ENCODE results near the gene GALNT2. TPM values are rescaled to one million over a fixed set of nuclear protein-coding genes. Genes with fewer than 3 reads are reported as not detected.

Gene GALNT2
- total and polyA plus RNA-seq, 2 of the 13 experiments (the other 11 are each of a cell fraction or from before 2014, with no cell fraction given), result 39.3 to 39.6 TPM

- TF ChIP-seq ZHX2 (IDR thresholded peaks at IDR 0.05; ENCODE audit: low read depth), result no peak
- no peak for TF ChIP-seq ZHX2 (CRISPR knock-in tag; IDR thresholded peaks at IDR 0.05; ENCODE audit: borderline replicate concordance)
Observed at GRCh38 chr1:230322421-230322756, 255.4 kb downstream of the GALNT2 start (continued).

DNA sequence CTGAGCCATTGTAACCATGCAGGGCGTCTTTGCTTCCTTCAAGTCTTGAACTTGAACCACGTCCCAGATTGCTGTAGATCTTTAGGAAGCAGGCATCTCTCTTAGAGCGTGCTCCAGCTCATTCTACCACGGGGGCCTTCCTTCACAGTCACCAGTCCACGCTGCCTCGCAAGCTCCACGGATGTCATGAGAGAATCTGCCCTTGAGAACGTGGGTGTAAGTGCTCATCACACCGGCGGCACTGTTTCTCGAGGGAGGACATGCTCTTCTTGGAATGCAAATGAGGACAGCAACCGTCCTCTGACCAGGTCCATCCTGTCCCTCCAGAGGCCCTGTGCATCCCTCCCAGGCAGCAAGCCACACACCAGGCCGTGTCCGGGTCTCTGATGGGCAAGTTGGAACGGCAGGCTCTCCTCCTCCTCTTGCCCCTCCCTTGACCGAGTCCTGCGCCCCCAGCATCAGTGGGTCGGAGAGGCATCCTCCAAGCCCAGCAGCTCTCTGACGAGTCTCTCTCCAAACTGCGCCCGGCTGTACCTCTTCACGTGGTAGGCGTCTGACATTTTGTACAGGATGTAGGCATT is 256.0 kb downstream of the GALNT2 start:
- Histone ChIP-seq H3K4me3 (replicated peaks in 1 of 3; ENCODE audit: insufficient read depth in 1 of 3, low read depth in 2 of 3, low read length in 3 of 3) (no peak overlapping the region), H3K36me3 (replicated peaks in 1 of 2; ENCODE audit: control insufficient read depth in 1 of 2, insufficient read depth in 2 of 2, low read length in 2 of 2) (no peaks in the 10 kb centered on the region), H4K20me1 (ENCODE audit: insufficient read depth, low read length) (no peaks in the 10 kb centered on the region), H2AFZ (ENCODE audit: low read length) (no peak overlapping the region), H3K27me3 (ENCODE audit: control insufficient read depth in 1 of 2, insufficient read depth in 2 of 2, low read length in 2 of 2) (peaks cover 2 to 11% of the 10 kb centered on the region in 2 experiments; a peak in 2 of 5 replicates), H3K4me1 (ENCODE audit: insufficient read depth, low read length) (peaks cover 13% of the 10 kb centered on the region), H3K4me2 (ENCODE audit: low read depth, low read length) (no peak overlapping the region), H3K79me2 (ENCODE audit: insufficient read depth, low read length) (no peaks in the 10 kb centered on the region), H3K9ac (ENCODE audit: insufficient read depth, low read depth, low read length) (no peak overlapping the region), H3K9me3 (ENCODE audit: low read length) (no peaks in the 10 kb centered on the region), H3K27ac (ENCODE audit: extremely low read length, insufficient read depth, low read length) (no peak overlapping the region)
- FAIRE-seq, result no peak
- ChIA-PET CTCF (ENCODE audit: low intra/inter-chr PET ratio, low total read pairs) (no interaction called here), POLR2A (no interaction called here)
- intact Hi-C loops (cut with micrococcal nuclease; ENCODE audit: unreplicated experiment) (no loop called here), in situ Hi-C loops (cut with HindIII; ENCODE audit: extremely low pct_ligation_motif_present, low pct_unique_long_range_greater_than_20kb) (no loop called here)
- ATAC-seq, result no peak
- WGBS (ENCODE audit: low lambda C conversion rate), result 55% methylated on average over 12 of the region's 23 CpGs
- BruUV-seq (replicated peaks), result no TSS peak
- DNase-seq (ENCODE audit: low spot score), result no peak
- TF ChIP-seq NPAS2 (CRISPR knock-in tag; IDR thresholded peaks at IDR 0.05; ENCODE audit: borderline replicate concordance), result no peak
- TF ChIP-seq, protein P1, sequence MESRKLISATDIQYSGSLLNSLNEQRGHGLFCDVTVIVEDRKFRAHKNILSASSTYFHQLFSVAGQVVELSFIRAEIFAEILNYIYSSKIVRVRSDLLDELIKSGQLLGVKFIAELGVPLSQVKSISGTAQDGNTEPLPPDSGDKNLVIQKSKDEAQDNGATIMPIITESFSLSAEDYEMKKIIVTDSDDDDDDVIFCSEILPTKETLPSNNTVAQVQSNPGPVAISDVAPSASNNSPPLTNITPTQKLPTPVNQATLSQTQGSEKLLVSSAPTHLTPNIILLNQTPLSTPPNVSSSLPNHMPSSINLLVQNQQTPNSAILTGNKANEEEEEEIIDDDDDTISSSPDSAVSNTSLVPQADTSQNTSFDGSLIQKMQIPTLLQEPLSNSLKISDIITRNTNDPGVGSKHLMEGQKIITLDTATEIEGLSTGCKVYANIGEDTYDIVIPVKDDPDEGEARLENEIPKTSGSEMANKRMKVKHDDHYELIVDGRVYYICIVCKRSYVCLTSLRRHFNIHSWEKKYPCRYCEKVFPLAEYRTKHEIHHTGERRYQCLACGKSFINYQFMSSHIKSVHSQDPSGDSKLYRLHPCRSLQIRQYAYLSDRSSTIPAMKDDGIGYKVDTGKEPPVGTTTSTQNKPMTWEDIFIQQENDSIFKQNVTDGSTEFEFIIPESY (CRISPR knock-in tag; IDR thresholded peaks at IDR 0.05), result no peak
- TF ChIP-seq ZNF121 (CRISPR knock-in tag; IDR thresholded peaks at IDR 0.05), result no peak
- no peak for TF ChIP-seq ZNF329 (CRISPR knock-in tag; IDR thresholded peaks at IDR 0.05; ENCODE audit: low read depth)
- no peak for TF ChIP-seq BRD4 (CRISPR knock-in tag; IDR thresholded peaks at IDR 0.05)
- no peak for TF ChIP-seq PBX3 (CRISPR knock-in tag; IDR thresholded peaks at IDR 0.05; ENCODE audit: borderline replicate concordance)
- TF ChIP-seq RBM39 (IDR thresholded peaks at IDR 0.05; ENCODE audit: low read depth, low read length, poor library complexity, severe bottlenecking), result no peak

Measured in HepG2 (cell line).